C4-2B (cell line): ENCODE data around the gene OR6C1.
"Not testable (repeated sequence)": the region's sequence is repeated elsewhere in the genome, so short reads cannot be mapped to it uniquely, and the experiment has no call there.

Experiments used
- H3K27ac ChIP-seq: fragments of 450-650 bp; 2 replicates; pipeline ENCODE4 v1.5.1; 2017
- ZFX ChIP-seq: fragments of 450-650 bp; IDR thresholded peaks from 2 replicates; pipeline ENCODE4 v1.6.1; 2017
- TF ChIP-seq, protein P1 (sequence below): fragments of 450-650 bp; conservative IDR thresholded peaks from 2 replicates; pipeline ENCODE4 v1.5.1; 2017; ENCODE audit warnings: mild to moderate bottlenecking

The OR6C1 gene

DNA sequence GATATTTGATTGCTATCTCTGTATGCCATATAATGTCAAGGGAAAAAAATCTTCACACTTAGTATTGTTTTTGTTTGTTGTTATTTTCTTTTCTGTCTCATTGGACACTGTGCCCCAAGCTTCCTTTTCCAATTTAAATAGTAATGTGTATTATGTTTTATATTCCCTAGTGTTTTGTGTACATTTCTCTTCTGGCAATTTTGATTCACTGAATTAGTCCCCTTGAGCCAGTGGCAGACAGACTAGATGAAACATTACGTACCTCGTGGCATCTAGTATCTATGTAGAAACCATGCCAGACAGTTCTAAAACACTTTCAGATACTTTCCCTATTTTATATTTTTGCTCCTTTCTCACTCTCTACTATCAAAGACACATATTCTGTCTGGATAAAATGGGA lies at the start of gene OR6C1:
OR6C1 (plus strand) TSS at position 301 of the 400 bp plus-strand sequence. CDS start 6,257 bp downstream, outside the sequence.
- no peak within 1 kb of the TSS for H3K27ac ChIP-seq
- TF ChIP-seq ZFX = no peak
- TF ChIP-seq, protein P1, sequence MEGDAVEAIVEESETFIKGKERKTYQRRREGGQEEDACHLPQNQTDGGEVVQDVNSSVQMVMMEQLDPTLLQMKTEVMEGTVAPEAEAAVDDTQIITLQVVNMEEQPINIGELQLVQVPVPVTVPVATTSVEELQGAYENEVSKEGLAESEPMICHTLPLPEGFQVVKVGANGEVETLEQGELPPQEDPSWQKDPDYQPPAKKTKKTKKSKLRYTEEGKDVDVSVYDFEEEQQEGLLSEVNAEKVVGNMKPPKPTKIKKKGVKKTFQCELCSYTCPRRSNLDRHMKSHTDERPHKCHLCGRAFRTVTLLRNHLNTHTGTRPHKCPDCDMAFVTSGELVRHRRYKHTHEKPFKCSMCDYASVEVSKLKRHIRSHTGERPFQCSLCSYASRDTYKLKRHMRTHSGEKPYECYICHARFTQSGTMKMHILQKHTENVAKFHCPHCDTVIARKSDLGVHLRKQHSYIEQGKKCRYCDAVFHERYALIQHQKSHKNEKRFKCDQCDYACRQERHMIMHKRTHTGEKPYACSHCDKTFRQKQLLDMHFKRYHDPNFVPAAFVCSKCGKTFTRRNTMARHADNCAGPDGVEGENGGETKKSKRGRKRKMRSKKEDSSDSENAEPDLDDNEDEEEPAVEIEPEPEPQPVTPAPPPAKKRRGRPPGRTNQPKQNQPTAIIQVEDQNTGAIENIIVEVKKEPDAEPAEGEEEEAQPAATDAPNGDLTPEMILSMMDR = no peak

DNA sequence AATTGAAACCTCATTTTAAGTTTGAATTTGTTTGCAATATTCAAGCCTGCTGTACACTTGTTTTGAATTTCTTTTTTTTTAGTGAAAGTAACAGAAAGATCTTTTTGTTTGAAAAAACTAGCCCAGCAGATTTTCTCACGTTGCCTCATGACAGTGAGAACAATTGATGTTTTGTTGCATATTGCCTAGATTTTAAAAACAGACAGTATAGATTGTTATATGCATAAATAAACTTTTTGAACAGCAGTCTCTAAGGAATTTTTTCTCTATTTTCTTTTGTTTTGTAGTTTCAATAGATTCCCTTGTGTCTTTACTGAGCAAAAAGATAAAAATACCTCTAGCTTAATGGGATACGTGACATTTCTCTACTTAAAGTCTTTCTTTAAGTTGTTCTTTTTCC lies 33.2 kb upstream of the OR6C1 start:
- no peak overlapping the region for H3K27ac ChIP-seq
- no peak for TF ChIP-seq ZFX
- TF ChIP-seq, protein P1 = no peak

DNA sequence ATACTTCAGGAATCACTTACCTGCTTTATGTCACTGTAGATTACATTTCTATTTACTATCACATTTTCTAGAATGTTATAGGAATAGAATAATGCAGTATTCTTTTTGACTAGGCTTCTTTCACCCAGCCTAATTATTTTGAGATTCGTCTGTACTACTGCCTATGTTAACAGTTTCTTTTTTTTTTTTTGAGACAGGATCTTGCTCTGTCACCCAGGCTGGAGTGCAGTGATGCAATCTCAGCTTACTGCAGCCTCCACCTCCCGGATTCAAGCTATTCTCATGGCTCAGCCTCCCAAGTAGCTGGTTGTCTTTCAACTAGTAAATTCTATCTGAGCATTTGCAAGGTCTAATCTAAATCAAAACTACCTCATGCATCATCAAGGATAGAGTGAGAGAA lies 24.1 kb upstream of the OR6C1 start:
- TF ChIP-seq ZFX = no peak
- TF ChIP-seq, protein P1 = no peak

DNA sequence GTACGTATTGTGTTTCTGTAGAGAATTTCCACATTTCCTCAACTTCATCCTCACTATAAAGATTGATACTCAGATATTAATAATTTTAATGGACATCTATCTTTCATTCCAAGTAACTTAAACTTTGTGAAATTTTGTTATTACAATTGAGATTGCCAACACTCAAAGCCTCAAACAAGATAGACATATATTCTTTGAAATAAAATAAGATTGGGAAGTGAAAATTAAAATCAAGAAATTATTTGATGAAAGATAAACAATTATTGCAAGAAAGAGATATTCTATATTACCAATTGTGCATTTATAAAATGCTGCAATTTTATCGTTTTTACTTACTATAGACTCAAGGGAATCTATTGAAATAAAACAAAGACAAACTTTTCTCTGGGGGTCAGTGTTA lies 17.7 kb upstream of the OR6C1 start, which contains the start of gene OR6C6:
OR6C6 (minus strand) TSS at position 101 of the 400 bp plus-strand sequence. CDS start 1,337 bp downstream, outside the sequence.
- H3K27ac ChIP-seq = no peak within 1 kb of the TSS
- no peak for TF ChIP-seq ZFX
- TF ChIP-seq, protein P1 = no peak

More for the DNA sequence above, 24.1 kb upstream of the OR6C1 start:
- H3K27ac ChIP-seq = no peak overlapping the region

DNA sequence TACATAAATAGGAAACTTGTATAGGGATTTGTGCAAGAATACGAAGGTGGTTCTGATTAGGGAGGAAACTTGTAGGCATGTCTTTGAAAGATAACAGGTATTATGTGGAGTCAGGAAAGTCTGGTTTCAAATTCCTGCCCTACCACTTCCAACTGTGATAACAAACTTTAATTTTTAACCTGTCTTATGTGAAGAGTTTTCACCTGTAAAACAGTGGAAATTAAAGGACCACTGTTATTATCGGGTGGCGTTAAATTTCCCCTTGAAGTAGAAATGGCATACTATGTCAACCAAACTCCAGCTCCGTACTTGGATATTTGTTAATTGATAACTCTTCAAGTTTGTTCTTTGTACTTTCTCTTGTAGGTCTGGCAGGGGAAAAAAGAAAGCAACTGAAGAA lies 6.1 kb downstream of the OR6C1 start:
- H3K27ac ChIP-seq = no peak overlapping the region

DNA sequence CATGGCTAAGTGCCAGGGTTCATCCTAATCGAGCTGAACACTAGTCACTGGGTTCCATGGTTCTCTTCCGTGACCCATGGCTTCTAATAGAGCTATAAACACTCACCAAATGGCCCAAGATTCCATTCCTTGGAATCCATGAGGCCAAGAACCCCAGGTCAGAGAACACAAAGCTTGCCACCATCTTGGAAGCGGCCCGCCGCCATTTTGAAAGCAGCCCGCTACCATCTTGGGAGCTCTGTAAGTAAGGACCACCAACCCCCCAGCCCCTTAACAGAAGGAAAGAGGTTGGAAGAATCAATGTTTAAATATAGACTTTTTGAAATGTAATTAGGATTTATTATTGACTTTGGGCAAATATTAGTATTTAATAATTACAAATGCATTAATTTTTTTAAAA lies 11.7 kb downstream of the OR6C1 start:
- H3K27ac ChIP-seq = not testable (repeated sequence)

More for the DNA sequence above, 6.1 kb downstream of the OR6C1 start:
- TF ChIP-seq, protein P1 = no peak
- no peak for TF ChIP-seq ZFX

DNA sequence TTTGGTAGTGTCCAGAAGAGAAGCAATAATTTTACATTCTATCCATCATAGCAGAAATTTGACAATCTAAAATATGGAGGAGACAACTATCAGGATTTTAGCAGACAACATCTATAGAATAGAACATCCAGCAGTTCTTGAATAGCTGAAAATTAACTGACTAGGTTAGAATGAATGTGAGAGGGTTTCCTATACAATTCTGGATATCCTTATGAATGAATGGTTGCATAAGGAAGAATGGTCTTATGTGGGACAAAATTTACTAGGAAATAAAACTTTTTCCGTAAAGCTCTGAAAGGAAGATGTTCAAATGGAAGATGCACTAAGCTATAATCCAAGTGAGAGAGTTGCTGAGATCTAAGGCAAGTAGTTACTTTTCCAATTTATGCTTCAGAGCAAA lies 16.3 kb downstream of the OR6C1 start, which contains the start of gene OR6C3:
OR6C3 (plus strand) TSS at position 301 of the 400 bp plus-strand sequence. CDS start 955 bp downstream, outside the sequence.
- no peak within 1 kb of the TSS for H3K27ac ChIP-seq
- no peak for TF ChIP-seq ZFX

DNA sequence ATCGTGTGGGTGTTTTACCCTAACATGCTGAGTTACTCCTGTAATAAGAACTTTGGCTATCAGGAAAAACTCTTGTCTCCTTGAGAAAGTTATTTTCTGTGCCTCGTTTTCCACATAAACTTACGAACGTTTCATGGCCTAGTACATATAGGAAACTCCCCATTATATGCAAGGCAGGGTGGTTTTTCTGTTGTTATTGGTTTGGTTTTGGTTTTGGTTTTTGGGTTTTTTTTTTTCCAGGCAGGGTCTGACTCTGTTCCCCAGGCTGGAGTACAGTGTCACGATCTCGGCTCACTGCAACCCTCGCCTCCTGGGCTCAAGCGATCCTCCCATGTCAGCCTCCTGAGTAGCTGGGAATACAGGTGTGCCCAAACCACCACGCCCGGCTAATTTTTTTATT lies 21.9 kb downstream of the OR6C1 start:
- H3K27ac ChIP-seq = no peak overlapping the region
- TF ChIP-seq, protein P1 = no peak
- TF ChIP-seq ZFX = no peak

DNA sequence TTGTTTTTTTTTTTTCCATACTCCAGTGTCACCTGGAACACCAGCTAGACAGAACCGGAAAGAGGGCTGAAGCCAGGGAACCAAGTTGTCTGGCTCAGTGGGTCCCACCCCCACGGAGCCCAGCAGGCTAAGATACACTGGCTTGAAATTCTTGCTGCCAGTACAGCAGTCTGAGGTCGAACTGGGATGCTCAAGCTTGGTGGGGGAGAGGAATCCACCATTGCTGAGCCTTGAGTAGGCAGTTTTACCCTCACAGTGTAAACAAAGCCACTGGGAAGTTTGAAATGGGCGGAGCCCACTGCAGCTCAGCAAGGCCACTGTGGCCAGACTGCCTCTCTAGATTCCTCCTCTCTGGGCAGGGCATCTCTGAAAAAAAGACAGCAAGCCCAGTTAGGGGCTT lies 41.2 kb downstream of the OR6C1 start:
- H3K27ac ChIP-seq = not testable (repeated sequence)
